Measurements from ENCODE around the gene TRAM2. TPM values are rescaled to one million over a fixed set of nuclear protein-coding genes. Genes with fewer than 3 reads are reported as not detected.

The TRAM2 gene
- total RNA-seq, 1 donor from 2014 or later: 320 TPM

GRCh38 chr6:52532457-52532856, 44.4 kb downstream of the TRAM2 start:
- peak overlapping the region; percentile 76 for H3K27ac Mint-ChIP-seq (ENCODE audit: unreplicated experiment)

GRCh38 chr6:52531834-52532233, 45.0 kb downstream of the TRAM2 start:
- Mint-ChIP-seq H3K36me3 (ENCODE audit: unreplicated experiment) (peaks cover 51% of the 10 kb centered on the region), H3K9me3 (ENCODE audit: unreplicated experiment) (no peaks in the 10 kb centered on the region), H3K4me1 (ENCODE audit: unreplicated experiment) (peaks cover 73% of the 10 kb centered on the region), H3K4me3 (ENCODE audit: unreplicated experiment) (peak overlapping the region; percentile 14), H3K27me3 (ENCODE audit: unreplicated experiment) (no peaks in the 10 kb centered on the region), H3K27ac (ENCODE audit: unreplicated experiment) (peak overlapping the region; percentile 76)
- no peak for DNase-seq (ENCODE audit: extremely low spot score, unreplicated experiment)
- TF ChIP-seq CTCF (IDR thresholded peaks at IDR 0.05): no peak

More at GRCh38 chr6:52532457-52532856, 44.4 kb downstream of the TRAM2 start:
- DNase-seq (ENCODE audit: extremely low spot score, unreplicated experiment): no peak
- H3K9me3 Mint-ChIP-seq (ENCODE audit: unreplicated experiment): no peaks in the 10 kb centered on the region
- peaks cover 51% of the 10 kb centered on the region for H3K36me3 Mint-ChIP-seq (ENCODE audit: unreplicated experiment)
- H3K4me3 Mint-ChIP-seq (ENCODE audit: unreplicated experiment): no peak overlapping the region
- H3K27me3 Mint-ChIP-seq (ENCODE audit: unreplicated experiment): no peaks in the 10 kb centered on the region
- H3K4me1 Mint-ChIP-seq (ENCODE audit: unreplicated experiment): peaks cover 75% of the 10 kb centered on the region
- TF ChIP-seq CTCF (IDR thresholded peaks at IDR 0.05): no peak

- peaks cover 51% of the 10 kb centered on the region for H3K36me3 Mint-ChIP-seq (ENCODE audit: unreplicated experiment)
- H3K27ac Mint-ChIP-seq (ENCODE audit: unreplicated experiment): peak overlapping the region; percentile 76
- H3K27me3 Mint-ChIP-seq (ENCODE audit: unreplicated experiment): no peaks in the 10 kb centered on the region
- H3K9me3 Mint-ChIP-seq (ENCODE audit: unreplicated experiment): no peaks in the 10 kb centered on the region
- peaks cover 69% of the 10 kb centered on the region for H3K4me1 Mint-ChIP-seq (ENCODE audit: unreplicated experiment)
- TF ChIP-seq CTCF (IDR thresholded peaks at IDR 0.05): no peak
- H3K4me3 Mint-ChIP-seq (ENCODE audit: unreplicated experiment): peak overlapping the region; percentile 14
- no peak for DNase-seq (ENCODE audit: extremely low spot score, unreplicated experiment)
Observed at GRCh38 chr6:52531396-52531795, 45.5 kb downstream of the TRAM2 start.

GRCh38 chr6:52530351-52530750, 46.5 kb downstream of the TRAM2 start:
- H3K9me3 Mint-ChIP-seq (ENCODE audit: unreplicated experiment): no peaks in the 10 kb centered on the region
- H3K27me3 Mint-ChIP-seq (ENCODE audit: unreplicated experiment): no peaks in the 10 kb centered on the region
- H3K4me3 Mint-ChIP-seq (ENCODE audit: unreplicated experiment): no peak overlapping the region
- H3K27ac Mint-ChIP-seq (ENCODE audit: unreplicated experiment): peak overlapping the region; percentile 76
- H3K36me3 Mint-ChIP-seq (ENCODE audit: unreplicated experiment): peaks cover 50% of the 10 kb centered on the region
- H3K4me1 Mint-ChIP-seq (ENCODE audit: unreplicated experiment): peaks cover 66% of the 10 kb centered on the region
- no peak for TF ChIP-seq CTCF (IDR thresholded peaks at IDR 0.05)
- DNase-seq (ENCODE audit: extremely low spot score, unreplicated experiment): no peak

- H3K4me3 Mint-ChIP-seq (ENCODE audit: unreplicated experiment): no peak overlapping the region
- no peaks in the 10 kb centered on the region for H3K9me3 Mint-ChIP-seq (ENCODE audit: unreplicated experiment)
- no peaks in the 10 kb centered on the region for H3K27me3 Mint-ChIP-seq (ENCODE audit: unreplicated experiment)
- H3K4me1 Mint-ChIP-seq (ENCODE audit: unreplicated experiment): peaks cover 69% of the 10 kb centered on the region
- no peak for TF ChIP-seq CTCF (IDR thresholded peaks at IDR 0.05)
- peak overlapping the region; percentile 44 for H3K27ac Mint-ChIP-seq (ENCODE audit: unreplicated experiment)
- no peak for DNase-seq (ENCODE audit: extremely low spot score, unreplicated experiment)
- peaks cover 42% of the 10 kb centered on the region for H3K36me3 Mint-ChIP-seq (ENCODE audit: unreplicated experiment)
Observed at GRCh38 chr6:52529311-52529710, 47.5 kb downstream of the TRAM2 start.
